ENCODE results near the gene ZDHHC9.

DNA sequence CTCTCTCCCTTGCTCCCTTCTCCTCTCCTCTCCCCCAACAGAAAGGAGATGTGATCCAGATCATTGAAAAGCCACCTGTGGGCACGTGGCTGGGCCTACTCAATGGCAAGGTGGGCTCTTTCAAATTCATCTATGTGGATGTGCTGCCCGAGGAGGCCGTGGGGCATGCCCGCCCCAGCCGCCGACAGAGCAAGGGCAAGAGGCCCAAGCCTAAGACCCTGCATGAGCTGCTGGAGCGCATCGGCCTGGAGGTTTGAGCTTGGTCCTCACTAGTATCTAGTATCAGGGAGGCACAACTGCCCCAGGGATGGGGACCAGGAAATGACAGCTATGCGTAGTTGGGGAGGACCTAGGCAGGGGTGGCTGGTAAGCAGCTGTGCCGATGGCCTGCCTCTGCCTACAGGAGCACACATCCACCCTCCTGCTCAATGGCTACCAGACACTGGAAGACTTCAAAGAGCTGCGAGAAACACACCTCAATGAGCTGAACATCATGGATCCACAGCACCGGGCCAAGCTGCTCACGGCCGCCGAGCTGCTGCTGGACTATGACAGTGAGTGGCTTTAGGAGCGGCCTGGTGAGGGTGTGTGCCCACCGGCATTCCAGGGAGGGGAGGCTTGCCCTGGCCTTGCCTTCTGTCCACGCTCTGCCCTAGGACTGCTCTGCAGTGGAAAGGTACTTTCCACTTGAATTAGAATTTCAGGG lies 50.9 kb downstream of the ZDHHC9 start:
- no peak for TF ChIP-seq CTCF (conservative IDR thresholded peaks at IDR 0.05; ENCODE audit: low read length)
- TF ChIP-seq EZH2phosphoT487 (IDR thresholded peaks at IDR 0.05; ENCODE audit: borderline replicate concordance): no peak
